GM23338 (cell line): ENCODE measurements around the gene SERP1. TPM values are rescaled to one million over a fixed set of nuclear protein-coding genes. Genes with fewer than 3 reads are reported as not detected.

Experiments
- ATAC-seq: fragments of 200-7000 bp; cut with Tn5 transposase; 3 replicates; pipeline ENCODE4 v1.9.1; 2020
- DNase-seq: peaks from one replicate; pipeline ENCODE4 v3.0.0-alpha.2; 2015; ENCODE audit warnings: low spot score
- H2AFZ ChIP-seq: fragments of 200-600 bp; sonication (generic); 2 replicates; pipeline ENCODE4 v1.8.0; 2016; ENCODE audit warnings: antibody characterized with exemption, mild to moderate bottlenecking, moderate library complexity
- H3F3A ChIP-seq: fragments of 200-600 bp; sonication (generic); replicated peaks from 2 replicates; pipeline ENCODE4 v1.8.0; 2017; ENCODE audit warnings: antibody characterized with exemption, mixed run types, low read depth
- H3K27ac ChIP-seq: fragments of 200-600 bp; sonication (generic); 2 replicates; pipeline ENCODE4 v1.6.1; 2016; ENCODE audit warnings: low read depth
- H3K27me3 ChIP-seq: fragments of 200-600 bp; sonication (generic); 2 replicates; pipeline ENCODE4 v1.8.0; 2016; ENCODE audit warnings: mild to moderate bottlenecking, mixed run types, moderate library complexity; ENCODE audit not compliant: insufficient read depth
- H3K36me3 ChIP-seq: fragments of 200-600 bp; sonication (generic); 2 replicates; pipeline ENCODE4 v1.8.0; 2016; ENCODE audit warnings: mild to moderate bottlenecking; ENCODE audit not compliant: insufficient read depth
- H3K4me1 ChIP-seq: fragments of 200-600 bp; sonication (generic); 2 replicates; pipeline ENCODE4 v1.8.0; 2016; ENCODE audit warnings: mild to moderate bottlenecking, moderate library complexity; ENCODE audit not compliant: insufficient read depth
- H3K4me2 ChIP-seq: fragments of 200-600 bp; sonication (generic); 2 replicates; pipeline ENCODE4 v1.7.1; 2017; ENCODE audit warnings: mixed run types
- H3K4me3 ChIP-seq: fragments of 200-600 bp; sonication (generic); 2 replicates; pipeline ENCODE4 v1.6.1; 2016; ENCODE audit warnings: mixed run types
- H3K79me2 ChIP-seq: fragments of 200-600 bp; sonication (generic); replicated peaks from 2 replicates; pipeline ENCODE4 v1.8.0; 2017; ENCODE audit warnings: mild to moderate bottlenecking; ENCODE audit not compliant: insufficient read depth
- H3K9me2 ChIP-seq: fragments of 200-600 bp; sonication (generic); 2 replicates; pipeline ENCODE4 v1.8.0; 2017; ENCODE audit not compliant: insufficient read depth
- H4K20me1 ChIP-seq: fragments of 200-600 bp; sonication (generic); replicated peaks from 2 replicates; pipeline ENCODE4 v1.8.0; 2017; ENCODE audit warnings: mild to moderate bottlenecking; ENCODE audit not compliant: insufficient read depth
- H3K27ac Mint-ChIP-seq: 2 replicates; pipeline ENCODE4 v1.8.0; 2020; ENCODE audit warnings: inconsistent platforms, mild to moderate bottlenecking, moderate library complexity, mixed read lengths
- H3K27me3 Mint-ChIP-seq: 3 replicates; pipeline ENCODE4 v1.8.0; 2022; ENCODE audit warnings: low read depth, mild to moderate bottlenecking, moderate library complexity, mixed read lengths, inconsistent platforms; ENCODE audit not compliant: insufficient read depth, poor library complexity
- H3K36me3 Mint-ChIP-seq: 3 replicates; pipeline ENCODE4 v1.8.0; 2021; ENCODE audit warnings: low read depth, mild to moderate bottlenecking, inconsistent platforms, moderate library complexity, mixed read lengths
- H3K4me1 Mint-ChIP-seq: 3 replicates; pipeline ENCODE4 v1.8.0; 2020; ENCODE audit warnings: mild to moderate bottlenecking, inconsistent platforms, mixed read lengths
- H3K4me3 Mint-ChIP-seq: 3 replicates; pipeline ENCODE4 v1.8.0; 2021; ENCODE audit warnings: moderate library complexity, mild to moderate bottlenecking, inconsistent platforms, mixed read lengths
- H3K9me3 Mint-ChIP-seq: 3 replicates; pipeline ENCODE4 v1.8.0; 2020; ENCODE audit warnings: moderate library complexity, mild to moderate bottlenecking, inconsistent platforms, mixed read lengths
- CREB1 ChIP-seq: fragments of 250-450 bp; sonication (Bioruptor Pico); IDR thresholded peaks from 2 replicates; pipeline ENCODE4 v1.5.0; 2020; ENCODE audit warnings: low read depth, mild to moderate bottlenecking, moderate library complexity
- CTCF ChIP-seq, 2 experiments: fragments of 200-600 bp in 1 of 2; sonication (generic) in 1 of 2; conservative IDR thresholded peaks; 2 replicates each; pipeline versions ENCODE4 v1.5.1 to v1.6.1; 2016 to 2017; ENCODE audit warnings: antibody characterized with exemption in 2 of 2, low read depth in 2 of 2, mild to moderate bottlenecking in 2 of 2, moderate library complexity in 1 of 2
- EZH2 ChIP-seq: fragments of 200-600 bp; sonication (generic); IDR thresholded peaks from one replicate; pipeline ENCODE4 v1.8.0; 2017; ENCODE audit warnings: antibody characterized with exemption, mild to moderate bottlenecking, low read depth; ENCODE audit not compliant: unreplicated experiment
- EZH2phosphoT487 ChIP-seq: fragments of 200-600 bp; sonication (generic); IDR thresholded peaks from one replicate; pipeline ENCODE4 v1.8.1; 2018; ENCODE audit warnings: antibody characterized with exemption; ENCODE audit not compliant: unreplicated experiment
- JUNB ChIP-seq: IDR thresholded peaks from one replicate; pipeline ENCODE4 v1.6.1; 2016; ENCODE audit warnings: antibody characterized with exemption; ENCODE audit not compliant: unreplicated experiment
- NANOG ChIP-seq: IDR thresholded peaks from 2 replicates; pipeline ENCODE4 v1.6.1; 2016; ENCODE audit warnings: antibody characterized with exemption, borderline replicate concordance
- POLR2AphosphoS5 ChIP-seq: IDR thresholded peaks from 2 replicates; pipeline ENCODE4 v1.6.1; 2016; ENCODE audit warnings: antibody characterized with exemption, low read depth
- REST ChIP-seq: IDR thresholded peaks from one replicate; pipeline ENCODE4 v1.6.1; 2018; ENCODE audit warnings: antibody characterized with exemption; ENCODE audit not compliant: unreplicated experiment
- STAT1 ChIP-seq: IDR thresholded peaks from one replicate; pipeline ENCODE4 v1.6.1; 2016; ENCODE audit warnings: antibody characterized with exemption; ENCODE audit not compliant: unreplicated experiment
- ZNF114 ChIP-seq: fragments of 250-450 bp; sonication (Bioruptor Pico); IDR thresholded peaks from 2 replicates; pipeline ENCODE4 v1.5.0; 2020; ENCODE audit warnings: mild to moderate bottlenecking, moderate library complexity
- ZNF331 ChIP-seq: fragments of 250-450 bp; sonication (Bioruptor Pico); IDR thresholded peaks from 2 replicates; pipeline ENCODE4 v1.5.0; 2020; ENCODE audit warnings: low read depth, mild to moderate bottlenecking, moderate library complexity
- ZNF462 ChIP-seq: fragments of 250-450 bp; sonication (Bioruptor Pico); IDR thresholded peaks from 2 replicates; pipeline ENCODE4 v1.5.0; 2020; ENCODE audit warnings: mild to moderate bottlenecking, moderate library complexity
- polyA plus RNA-seq: library from polyadenylated mRNA; unstranded; fragments of >200 nt; fragmentation: Nextera tagmentation; extraction: Ambion mirVana; gene quantifications from 2 replicates; pipeline ENCODE4 v1.2.1, GENCODE V29; 2016
- total RNA-seq: library from RNA; depleted of rRNA; stranded (reverse); fragments of >200 nt; shearing (Covaris generic); gene quantifications from 2 replicates; pipeline ENCODE4 v1.2.3, GENCODE V29; 2014
- TF ChIP-seq, protein P1 (sequence below): IDR thresholded peaks from 2 replicates; pipeline ENCODE4 v1.6.1; 2016; ENCODE audit warnings: antibody characterized with exemption

The SERP1 gene
- total and polyA plus RNA-seq, 2 experiments from 2014 or later: 211 to 252 TPM

- no peak overlapping the region for H3K4me2 ChIP-seq
- no peak overlapping the region for H3K4me3 Mint-ChIP-seq
Observed at GRCh38 chr3:150540297-150540696, 6.0 kb downstream of the SERP1 start.

More at GRCh38 chr3:150540297-150540696, 6.0 kb downstream of the SERP1 start:
- no peak overlapping the region for H3K4me3 ChIP-seq
- H3K27ac ChIP-seq: no peak overlapping the region
- peaks cover 20% of the 10 kb centered on the region for H4K20me1 ChIP-seq
- no peak overlapping the region for H3K27ac Mint-ChIP-seq
- H3K27me3 Mint-ChIP-seq: no peaks in the 10 kb centered on the region
- H3F3A ChIP-seq: no peaks in the 10 kb centered on the region
- H3K79me2 ChIP-seq: peaks cover 32% of the 10 kb centered on the region
- H3K4me1 ChIP-seq: peaks cover 5% of the 10 kb centered on the region; the same call in 1 of the 2 replicates
- H3K36me3 Mint-ChIP-seq: peaks cover 27% of the 10 kb centered on the region
- H3K27me3 ChIP-seq: no peaks in the 10 kb centered on the region
- no peak for ATAC-seq
- no peak for DNase-seq
- no peaks in the 10 kb centered on the region for H3K9me2 ChIP-seq
- peaks cover under 1% of the 10 kb centered on the region; the same call in 2 of the 3 replicates for H3K4me1 Mint-ChIP-seq
- no peaks in the 10 kb centered on the region for H3K9me3 Mint-ChIP-seq
- H2AFZ ChIP-seq: no peak overlapping the region
- TF ChIP-seq NANOG (no peak), POLR2AphosphoS5 (no peak), ZNF462 (CRISPR knock-in tag) (no peak), REST (no peak), JUNB (no peak), CTCF (conservative IDR thresholded peaks at IDR 0.05; ENCODE audit: low read depth in 2 of 2) (no peak), CREB1 (CRISPR knock-in tag) (no peak), EZH2 (no peak), STAT1 (no peak), ZNF114 (CRISPR knock-in tag) (no peak), ZNF331 (no peak), EZH2phosphoT487 (no peak)
- TF ChIP-seq, protein P1, sequence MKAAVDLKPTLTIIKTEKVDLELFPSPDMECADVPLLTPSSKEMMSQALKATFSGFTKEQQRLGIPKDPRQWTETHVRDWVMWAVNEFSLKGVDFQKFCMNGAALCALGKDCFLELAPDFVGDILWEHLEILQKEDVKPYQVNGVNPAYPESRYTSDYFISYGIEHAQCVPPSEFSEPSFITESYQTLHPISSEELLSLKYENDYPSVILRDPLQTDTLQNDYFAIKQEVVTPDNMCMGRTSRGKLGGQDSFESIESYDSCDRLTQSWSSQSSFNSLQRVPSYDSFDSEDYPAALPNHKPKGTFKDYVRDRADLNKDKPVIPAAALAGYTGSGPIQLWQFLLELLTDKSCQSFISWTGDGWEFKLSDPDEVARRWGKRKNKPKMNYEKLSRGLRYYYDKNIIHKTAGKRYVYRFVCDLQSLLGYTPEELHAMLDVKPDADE: no peak
- peaks cover 15% of the 10 kb centered on the region for H3K36me3 ChIP-seq
